Thyroid gland (tissue), 4 donors: ENCODE measurements around the gene ANO2.

ENCODE experiments used
- POLR2A ChIP-seq, 2 donors: fragments of 450-650 bp; IDR thresholded peaks; one replicate each; pipeline ENCODE4 v1.6.1; 2017; ENCODE audit warnings: antibody characterized with exemption in 2 of 2, mild to moderate bottlenecking in 2 of 2, moderate library complexity in 1 of 2
- TF ChIP-seq, protein P1 (sequence below), 6 experiments: fragments of 200-600 bp in 3 of 6; fragments of 450-650 bp in 3 of 6; sonication (generic) in 3 of 6; IDR thresholded peaks; one replicate each; pipeline ENCODE4 v1.5.1; 2016 to 2019; ENCODE audit warnings: antibody characterized with exemption in 6 of 6, mild to moderate bottlenecking in 2 of 6, inconsistent platforms in 1 of 6, moderate library complexity in 1 of 6

DNA sequence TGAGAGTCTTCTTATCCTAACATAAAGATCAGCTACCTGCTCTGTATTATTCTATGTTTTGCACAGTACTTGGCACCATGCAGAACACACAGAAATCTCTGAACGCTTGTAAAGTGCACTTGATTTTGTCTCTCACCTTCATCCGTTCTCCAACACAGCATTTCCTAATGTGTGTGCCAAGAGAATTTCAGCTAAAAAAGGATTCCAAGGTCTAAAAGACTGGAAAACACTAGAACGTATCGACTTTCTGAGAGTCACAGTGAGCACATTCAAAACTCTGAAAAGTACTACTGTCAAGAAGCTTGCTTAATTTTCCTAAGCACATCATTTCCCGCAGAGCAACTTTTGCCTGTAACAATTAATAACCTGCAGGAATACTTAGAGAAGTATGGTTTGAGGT lies 211.1 kb downstream of the ANO2 start:
- TF ChIP-seq, protein P1, sequence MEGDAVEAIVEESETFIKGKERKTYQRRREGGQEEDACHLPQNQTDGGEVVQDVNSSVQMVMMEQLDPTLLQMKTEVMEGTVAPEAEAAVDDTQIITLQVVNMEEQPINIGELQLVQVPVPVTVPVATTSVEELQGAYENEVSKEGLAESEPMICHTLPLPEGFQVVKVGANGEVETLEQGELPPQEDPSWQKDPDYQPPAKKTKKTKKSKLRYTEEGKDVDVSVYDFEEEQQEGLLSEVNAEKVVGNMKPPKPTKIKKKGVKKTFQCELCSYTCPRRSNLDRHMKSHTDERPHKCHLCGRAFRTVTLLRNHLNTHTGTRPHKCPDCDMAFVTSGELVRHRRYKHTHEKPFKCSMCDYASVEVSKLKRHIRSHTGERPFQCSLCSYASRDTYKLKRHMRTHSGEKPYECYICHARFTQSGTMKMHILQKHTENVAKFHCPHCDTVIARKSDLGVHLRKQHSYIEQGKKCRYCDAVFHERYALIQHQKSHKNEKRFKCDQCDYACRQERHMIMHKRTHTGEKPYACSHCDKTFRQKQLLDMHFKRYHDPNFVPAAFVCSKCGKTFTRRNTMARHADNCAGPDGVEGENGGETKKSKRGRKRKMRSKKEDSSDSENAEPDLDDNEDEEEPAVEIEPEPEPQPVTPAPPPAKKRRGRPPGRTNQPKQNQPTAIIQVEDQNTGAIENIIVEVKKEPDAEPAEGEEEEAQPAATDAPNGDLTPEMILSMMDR (IDR thresholded peaks at IDR 0.05) = no peak
- TF ChIP-seq POLR2A (IDR thresholded peaks at IDR 0.05) = no peak
